ENCODE results near the gene MYMX. TPM values are rescaled to one million over a fixed set of nuclear protein-coding genes. Genes with fewer than 3 reads are reported as not detected.

Gene MYMX
- polyA plus RNA-seq, 3 donors = not detected

DNA sequence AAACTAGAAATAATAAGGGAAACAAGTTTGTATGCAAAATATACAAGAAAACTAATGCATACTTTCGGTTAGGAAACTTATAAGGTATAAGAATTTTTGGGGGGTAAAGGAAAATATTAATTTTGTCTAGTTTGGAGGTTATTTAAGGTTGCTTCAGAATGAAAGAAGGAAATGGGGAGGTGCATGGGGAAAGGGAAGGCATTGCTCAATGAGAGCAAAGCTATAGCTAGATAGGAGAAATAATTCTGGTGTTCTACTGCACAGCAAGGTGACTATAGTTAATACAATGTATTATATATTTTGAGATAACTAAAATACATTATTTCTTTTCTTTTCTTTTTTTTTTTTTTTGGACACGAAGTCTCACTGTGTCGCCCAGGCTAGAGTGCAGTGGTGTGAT is 5.4 kb upstream of the MYMX start:
- TF ChIP-seq CTCF (IDR thresholded peaks at IDR 0.05) = no peak
- intact Hi-C loops (cut with micrococcal nuclease) = no loop called here
- H3K27me3 Mint-ChIP-seq (ENCODE audit: low read depth in 3 of 3) = no peaks in the 10 kb centered on the region
- H3K4me3 ChIP-seq (replicated peaks in 1 of 3; ENCODE audit: low read depth in 2 of 3, low read length in 3 of 3) = no peak overlapping the region
- WGBS (ENCODE audit: insufficient coverage) = 56% methylated on average over 1 of the region's 3 CpGs
- peaks cover 17 to 22% of the 10 kb centered on the region in 2 donors for H3K4me1 ChIP-seq (ENCODE audit: control insufficient read depth in 1 of 2, insufficient read depth in 2 of 2, low read length in 2 of 2)
- no peak overlapping the region for H2AFZ ChIP-seq (ENCODE audit: insufficient read depth, low read depth, low read length, poor library complexity, severe bottlenecking)
- no peaks in the 10 kb centered on the region for H3K79me2 ChIP-seq (ENCODE audit: insufficient read depth, low read length)
- H3K4me1 Mint-ChIP-seq = peaks cover 18% of the 10 kb centered on the region
- DNase-seq = peak in 1 of 3 donors; percentile 48
- no peak overlapping the region for H3K4me3 Mint-ChIP-seq
- no peaks in the 10 kb centered on the region for H3K27me3 ChIP-seq (ENCODE audit: control insufficient read depth in 2 of 2, insufficient read depth in 2 of 2, low read length in 2 of 2)
- H3K36me3 Mint-ChIP-seq = no peaks in the 10 kb centered on the region
- H4K20me1 ChIP-seq (ENCODE audit: insufficient read depth, low read length) = no peaks in the 10 kb centered on the region
- H3K27ac ChIP-seq (ENCODE audit: low read depth in 1 of 2, low read length in 2 of 2) = no peak overlapping the region
- no peak overlapping the region for H3K9ac ChIP-seq (ENCODE audit: insufficient read depth, low read length, poor library complexity, severe bottlenecking)
- no peaks in the 10 kb centered on the region for H3K9me3 ChIP-seq (replicated peaks in 1 of 2; ENCODE audit: control insufficient read depth in 1 of 2, insufficient read depth in 1 of 2, low read length in 2 of 2)
- peak overlapping the region in 5 of 7 donors; percentile 21 to 69 (median 43) for H3K27ac Mint-ChIP-seq
- no peaks in the 10 kb centered on the region for H3K9me3 Mint-ChIP-seq
- peak overlapping the region; percentile 35 for H3K4me2 ChIP-seq (replicated peaks; ENCODE audit: extremely low read depth, low read length, poor library complexity, severe bottlenecking)
- no peaks in the 10 kb centered on the region for H3K36me3 ChIP-seq (replicated peaks in 1 of 2; ENCODE audit: control insufficient read depth in 1 of 2, insufficient read depth in 2 of 2, low read length in 2 of 2)

GRCh38 chr6:44214307-44214706 is 2.4 kb upstream of the MYMX start:
- H3K4me1 Mint-ChIP-seq = peaks cover 44% of the 10 kb centered on the region
- peaks cover 0 to 2% (median 0%) of the 10 kb centered on the region in 3 donors for H3K27me3 Mint-ChIP-seq (ENCODE audit: low read depth in 3 of 3)
- H3K9me3 Mint-ChIP-seq = no peaks in the 10 kb centered on the region
- no peaks in the 10 kb centered on the region for H4K20me1 ChIP-seq (ENCODE audit: insufficient read depth, low read length)
- no peaks in the 10 kb centered on the region for H3K9me3 ChIP-seq (replicated peaks in 1 of 2; ENCODE audit: control insufficient read depth in 1 of 2, insufficient read depth in 1 of 2, low read length in 2 of 2)
- H3K36me3 Mint-ChIP-seq = no peaks in the 10 kb centered on the region
- 100% methylated on average over 2 of the region's 6 CpGs for WGBS (ENCODE audit: insufficient coverage)
- intact Hi-C loops (cut with micrococcal nuclease) = no loop called here
- no peak overlapping the region for H2AFZ ChIP-seq (ENCODE audit: insufficient read depth, low read depth, low read length, poor library complexity, severe bottlenecking)
- H3K4me2 ChIP-seq (replicated peaks; ENCODE audit: extremely low read depth, low read length, poor library complexity, severe bottlenecking) = no peak overlapping the region
- H3K27ac ChIP-seq (ENCODE audit: low read depth in 1 of 2, low read length in 2 of 2) = no peak overlapping the region
- no peak overlapping the region for H3K4me3 ChIP-seq (replicated peaks in 1 of 3; ENCODE audit: low read depth in 2 of 3, low read length in 3 of 3)
- no peaks in the 10 kb centered on the region for H3K36me3 ChIP-seq (replicated peaks in 1 of 2; ENCODE audit: control insufficient read depth in 1 of 2, insufficient read depth in 2 of 2, low read length in 2 of 2)
- H3K27ac Mint-ChIP-seq = no peak overlapping the region
- H3K9ac ChIP-seq (ENCODE audit: insufficient read depth, low read length, poor library complexity, severe bottlenecking) = no peak overlapping the region
- peaks cover 47 to 52% of the 10 kb centered on the region in 2 donors for H3K4me1 ChIP-seq (ENCODE audit: control insufficient read depth in 1 of 2, insufficient read depth in 2 of 2, low read length in 2 of 2)
- TF ChIP-seq CTCF (IDR thresholded peaks at IDR 0.05) = no peak
- no peaks in the 10 kb centered on the region for H3K27me3 ChIP-seq (ENCODE audit: control insufficient read depth in 2 of 2, insufficient read depth in 2 of 2, low read length in 2 of 2)
- no peak overlapping the region for H3K4me3 Mint-ChIP-seq
- no peak for DNase-seq
- H3K79me2 ChIP-seq (ENCODE audit: insufficient read depth, low read length) = no peaks in the 10 kb centered on the region
